Renal cortex interstitium (tissue), 11 donors: Measurements from ENCODE around the gene EGFR. TPM values are rescaled to one million over a fixed set of nuclear protein-coding genes. Genes with fewer than 3 reads are reported as not detected.

ENCODE experiments used
- DNase-seq, 11 donors: peaks; one replicate each; pipeline ENCODE4 v3.0.0-alpha.2; 2013; ENCODE audit warnings: low read depth in 9 of 11, low spot score in 4 of 11; ENCODE audit errors: extremely low read depth in 1 of 11
- polyA plus RNA-seq, 3 donors: library from polyadenylated mRNA; unstranded; fragments of 120-200 nt; gene quantifications; one replicate each; pipeline ENCODE4 v1.2.1, GENCODE V29; 2013; ENCODE audit not compliant: insufficient read length in 3 of 3

EGFR gene
- polyA plus RNA-seq, 3 donors, result 29.9 to 33.1 (median 30.3) TPM

- no peak for DNase-seq
Observed at GRCh38 chr7:55205124-55205955, 186.5 kb downstream of the EGFR start.

GRCh38 chr7:55206235-55207029 lies 187.6 kb downstream of the EGFR start:
- no peak for DNase-seq

- no peak for DNase-seq
Observed at GRCh38 chr7:55207436-55208125, 188.8 kb downstream of the EGFR start.

GRCh38 chr7:55209366-55209765 lies 190.5 kb downstream of the EGFR start:
- no peak for DNase-seq

- DNase-seq, result no peak
Observed at GRCh38 chr7:55210176-55210575, 191.4 kb downstream of the EGFR start.

GRCh38 chr7:55210716-55211115 lies 191.9 kb downstream of the EGFR start:
- DNase-seq, result no peak

- DNase-seq, result no peak
Observed at GRCh38 chr7:55211726-55212125, 192.9 kb downstream of the EGFR start.

GRCh38 chr7:55212176-55212575 lies 193.4 kb downstream of the EGFR start:
- no peak for DNase-seq

- no peak for DNase-seq
Observed at GRCh38 chr7:55212838-55213237, 194.0 kb downstream of the EGFR start.

GRCh38 chr7:55214707-55215106 lies 195.9 kb downstream of the EGFR start:
- no peak for DNase-seq

GRCh38 chr7:55223023-55223422 lies 204.2 kb downstream of the EGFR start:
- DNase-seq, result no peak

- no peak for DNase-seq
Observed at GRCh38 chr7:55224111-55224510, 205.3 kb downstream of the EGFR start.

GRCh38 chr7:55224810-55225209 lies 206.0 kb downstream of the EGFR start:
- DNase-seq, result no peak

- no peak for DNase-seq
Observed at GRCh38 chr7:55230014-55230413, 211.2 kb downstream of the EGFR start.

GRCh38 chr7:55231736-55232280 lies 213.0 kb downstream of the EGFR start:
- no peak for DNase-seq

- no peak for DNase-seq
Observed at GRCh38 chr7:55233001-55233400, 214.2 kb downstream of the EGFR start.

GRCh38 chr7:55234408-55234807 lies 215.6 kb downstream of the EGFR start:
- DNase-seq, result no peak

GRCh38 chr7:55235115-55235514 lies 216.3 kb downstream of the EGFR start:
- no peak for DNase-seq

GRCh38 chr7:55235801-55236200 lies 217.0 kb downstream of the EGFR start:
- no peak for DNase-seq

GRCh38 chr7:55236476-55236875 lies 217.7 kb downstream of the EGFR start:
- no peak for DNase-seq
